Mucosa of stomach (tissue), 1 donor: ENCODE results near the gene ACOT4.

Source experiments
- H3K27me3 ChIP-seq: one replicate; pipeline ENCODE4 v1.7.0; 2013; ENCODE audit warnings: mild to moderate bottlenecking, low read length; ENCODE audit not compliant: control insufficient read depth, insufficient read depth
- H3K36me3 ChIP-seq: one replicate; pipeline ENCODE4 v1.7.0; 2013; ENCODE audit warnings: low read length; ENCODE audit not compliant: control insufficient read depth, insufficient read depth
- H3K4me1 ChIP-seq: one replicate; pipeline ENCODE4 v1.7.0; 2013; ENCODE audit warnings: mild to moderate bottlenecking, low read length; ENCODE audit not compliant: control insufficient read depth, insufficient read depth
- H3K4me3 ChIP-seq: one replicate; pipeline ENCODE4 v1.7.0; 2013; ENCODE audit warnings: low read length
- H3K9ac ChIP-seq: one replicate; pipeline ENCODE4 v1.7.0; 2013; ENCODE audit warnings: mild to moderate bottlenecking, low read length, moderate library complexity
- H3K9me3 ChIP-seq: one replicate; pipeline ENCODE4 v1.7.0; 2013; ENCODE audit warnings: mild to moderate bottlenecking, low read length, moderate library complexity; ENCODE audit not compliant: control insufficient read depth
- donor health status: Pancreatic carcinoma.

Gene ACOT4

DNA sequence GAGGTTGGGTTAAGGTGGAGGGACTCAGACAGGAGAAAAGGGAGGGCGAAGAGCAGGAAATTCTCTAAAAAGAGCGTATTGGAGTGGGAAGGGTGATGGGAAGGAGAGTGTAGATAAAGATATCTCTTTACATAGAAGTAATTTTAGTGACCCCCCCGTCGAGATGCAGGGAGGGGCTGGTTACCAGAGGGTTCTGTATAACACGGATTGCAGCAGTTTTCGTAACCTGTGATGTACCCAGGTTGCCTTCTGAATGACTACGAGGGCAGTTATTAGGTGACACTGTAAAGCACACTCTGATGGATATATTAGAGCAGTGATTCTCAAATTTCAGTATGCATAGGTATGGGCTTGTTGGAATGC is 53.6 kb downstream of the ACOT4 start:
- H3K9ac ChIP-seq, result peak overlapping the region; percentile 76
- no peaks in the 10 kb centered on the region for H3K36me3 ChIP-seq
- H3K9me3 ChIP-seq, result no peaks in the 10 kb centered on the region
- H3K4me1 ChIP-seq, result no peaks in the 10 kb centered on the region
- no peaks in the 10 kb centered on the region for H3K27me3 ChIP-seq
- H3K4me3 ChIP-seq, result peak overlapping the region; percentile 62
